HG03159 (cell line): ENCODE data around the gene FGF11.
A peak's percentile ranks its signal among the peaks of the same experiment; 100 is the strongest.

Experiments used
- ATAC-seq: cut with Tn5 transposase; IDR thresholded peaks from one replicate; pipeline ENCODE4 v1.9.1; 2021; ENCODE audit warnings: mild to moderate bottlenecking, moderate library complexity; ENCODE audit not compliant: unreplicated experiment

FGF11 gene

GRCh38 chr17:7439462-7440112, at the start of gene FGF11:
Gene FGF11, plus strand, starts transcription at chr17:7439512. Its CDS starts 109 bp downstream, at chr17:7439621.
- no peak for ATAC-seq

DNA sequence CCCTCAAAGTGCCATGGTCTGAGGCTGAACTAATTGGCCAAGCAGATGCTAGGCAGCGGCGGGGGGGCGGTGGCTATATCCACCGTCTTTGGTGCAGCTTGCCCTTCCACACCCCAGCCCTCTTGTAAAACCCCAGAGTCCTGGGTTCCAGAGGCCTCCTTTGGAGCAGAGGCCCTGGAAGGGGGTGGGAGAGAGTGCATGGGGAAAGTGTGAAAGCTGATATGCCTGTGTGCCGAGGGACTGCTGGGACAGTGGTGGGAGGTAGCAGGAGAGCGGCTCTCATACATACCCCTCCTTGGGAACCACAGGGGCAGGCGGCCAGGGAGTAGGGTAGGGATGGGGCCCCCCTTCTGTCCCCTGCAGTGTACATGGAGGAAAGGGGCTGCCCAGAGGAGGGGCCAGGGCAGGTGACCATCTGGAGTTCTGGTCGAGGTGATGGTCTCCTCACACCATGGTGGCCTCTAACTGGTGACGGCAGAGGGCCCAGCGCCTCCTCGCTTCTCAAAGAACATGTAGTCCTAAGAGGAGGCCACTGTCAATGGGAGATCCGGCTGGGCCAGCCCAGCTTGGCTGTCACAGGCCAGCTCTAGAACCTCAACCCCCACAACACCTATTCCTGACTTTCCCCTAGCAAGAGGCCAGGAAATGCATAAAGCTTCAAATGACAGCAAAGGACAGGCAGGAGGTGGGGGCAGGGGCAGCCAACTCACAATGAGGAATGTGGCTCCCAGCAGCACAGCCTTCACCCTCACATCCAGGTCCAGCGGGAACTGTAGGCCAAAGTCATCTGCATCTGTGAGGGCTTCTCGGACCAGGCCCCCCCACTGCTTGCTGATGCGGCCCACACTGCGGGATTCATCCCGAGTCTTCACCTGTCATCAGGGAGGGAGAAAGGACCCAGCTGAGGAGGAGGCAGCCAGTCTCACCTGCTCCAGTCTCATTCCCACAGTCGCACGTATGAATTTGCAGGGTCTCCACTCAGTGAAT, 49.1 kb upstream of the FGF11 start:
- no peak for ATAC-seq

DNA sequence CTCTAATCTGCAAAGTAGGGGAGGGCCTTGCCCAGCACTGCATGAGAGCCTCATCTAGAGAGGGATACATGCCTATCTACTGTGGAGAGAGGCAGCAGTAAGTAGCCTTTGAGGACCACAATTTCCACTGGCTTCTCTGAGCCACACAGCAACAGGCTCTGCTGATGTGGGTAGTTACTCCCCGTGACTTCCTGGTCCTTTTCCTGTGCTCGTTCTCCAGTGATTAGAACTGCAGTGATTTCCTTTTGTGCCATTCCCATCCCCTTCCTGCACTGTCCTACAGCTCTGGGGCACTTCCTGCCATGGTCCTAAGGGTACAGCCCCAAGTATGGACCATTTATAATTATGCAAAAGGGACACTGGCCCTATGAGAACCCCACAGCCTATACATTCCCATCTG, 48.0 kb upstream of the FGF11 start:
- ATAC-seq, result no peak

- no peak for ATAC-seq
Measured at GRCh38 chr17:7392696-7393612, 46.4 kb upstream of the FGF11 start.

DNA sequence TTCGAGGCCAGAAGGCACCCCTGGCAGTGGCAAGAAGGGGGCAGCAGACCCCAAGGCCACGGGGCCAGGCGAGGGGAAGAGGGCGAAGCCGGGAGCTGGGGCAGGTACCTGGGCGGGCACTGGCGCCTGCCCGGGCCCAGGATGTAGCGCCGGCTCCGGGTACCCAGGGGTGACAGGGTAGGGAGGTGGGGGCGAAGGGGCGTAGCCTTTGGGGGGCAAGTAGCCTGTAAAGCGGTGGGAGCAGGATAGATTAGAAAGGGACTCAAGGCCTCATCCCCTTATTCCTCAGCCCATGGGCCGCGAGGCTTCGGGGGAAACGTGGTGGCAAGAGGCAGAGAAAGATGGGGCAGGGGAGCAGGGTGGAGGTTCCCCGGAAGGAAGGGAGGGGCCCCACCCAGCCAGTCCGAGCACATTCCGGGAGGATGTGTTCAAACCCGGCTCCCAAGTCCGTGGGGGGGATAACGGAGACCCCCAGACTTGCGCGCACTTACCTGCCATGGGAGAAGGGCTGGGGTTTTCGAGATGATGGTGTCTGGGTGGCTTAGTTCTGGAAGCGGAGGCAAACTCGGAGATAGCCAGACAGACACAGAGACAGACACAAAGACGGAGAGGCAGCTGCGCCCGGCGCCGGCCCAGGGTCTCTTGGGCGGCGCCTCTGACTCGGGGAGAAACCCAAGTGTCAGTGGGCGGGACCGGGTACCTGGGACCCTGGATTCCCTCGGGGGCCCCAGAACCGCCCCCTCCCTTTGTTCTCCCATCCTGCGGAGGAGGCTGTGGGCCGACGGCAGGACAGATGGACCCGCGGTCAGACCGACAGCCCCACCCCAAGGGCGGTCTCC, 45.5 kb upstream of the FGF11 start:
- peak; percentile 36 for ATAC-seq

- peak; percentile 69 for ATAC-seq
Measured at GRCh38 chr17:7394452-7395191, 44.7 kb upstream of the FGF11 start, which contains the start of gene PLSCR3. Gene PLSCR3, minus strand, starts transcription at chr17:7394525. Its CDS starts 415 bp downstream, at chr17:7394110.

GRCh38 chr17:7396147-7396546, 43.2 kb upstream of the FGF11 start:
- ATAC-seq, result no peak

DNA sequence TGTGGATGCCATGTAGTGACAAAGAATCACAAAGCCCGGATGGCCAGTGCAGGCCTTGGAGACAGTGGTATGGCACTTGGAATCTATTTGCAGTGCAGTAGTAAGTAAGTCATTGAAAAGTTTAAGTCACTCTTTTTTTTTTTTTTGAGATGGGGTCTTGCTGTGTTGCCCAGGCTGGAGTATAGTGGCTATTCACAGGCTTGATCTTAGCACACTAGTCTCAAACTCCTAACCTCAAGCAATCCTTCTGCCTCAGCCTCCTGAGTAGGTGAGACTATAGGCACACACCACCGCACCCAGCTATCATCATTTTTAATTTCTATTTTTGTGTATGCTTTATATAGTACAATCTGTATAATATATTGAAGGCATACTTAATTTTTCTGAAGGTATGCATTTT, 40.7 kb upstream of the FGF11 start:
- no peak for ATAC-seq

- no peak for ATAC-seq
Measured at GRCh38 chr17:7403043-7403726, 36.1 kb upstream of the FGF11 start.

GRCh38 chr17:7403727-7403976, 35.7 kb upstream of the FGF11 start:
- no peak for ATAC-seq

DNA sequence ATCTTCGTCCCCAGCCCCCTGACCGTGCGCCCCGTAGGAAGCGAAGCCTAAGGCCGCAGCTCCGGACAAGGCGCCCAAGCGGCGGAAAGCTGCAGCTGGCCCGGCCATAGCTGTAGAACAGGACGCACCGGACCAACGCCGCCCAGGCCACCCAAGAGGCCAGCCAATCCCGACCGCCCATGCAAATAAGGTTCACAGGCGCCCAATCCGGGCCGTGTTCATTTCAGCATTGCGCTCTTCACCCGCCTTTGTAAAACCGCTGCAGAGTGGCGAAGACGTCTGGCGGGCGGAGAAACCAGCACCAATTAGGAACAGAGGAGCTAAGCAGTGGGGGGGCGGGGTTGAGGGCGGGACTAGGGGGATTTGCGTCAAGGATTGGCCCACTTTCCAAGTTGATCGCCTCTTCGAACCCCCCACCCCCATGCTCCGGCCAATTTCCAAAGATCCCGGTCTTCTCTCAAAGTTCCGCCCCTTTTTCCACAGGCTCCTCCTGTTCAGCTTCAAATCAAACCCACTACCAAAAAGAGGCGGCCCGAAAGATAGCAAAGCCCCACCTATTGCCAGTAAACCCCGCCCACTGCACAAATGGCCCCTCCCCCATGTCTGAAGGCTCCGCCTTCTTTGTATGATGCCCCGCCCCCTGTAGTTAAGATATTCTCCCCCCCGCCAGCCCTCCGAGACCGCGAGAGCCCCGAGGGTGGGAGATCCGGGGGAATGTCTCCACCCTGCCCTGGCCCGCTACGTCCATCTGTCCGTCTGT, 35.2 kb upstream of the FGF11 start, which contains the start of gene TMEM256:
Gene TMEM256 (minus strand): TSS at position 121 of the 760 bp plus-strand sequence. CDS start 13 bp downstream, at position 108.
- ATAC-seq, result peak; percentile 92

DNA sequence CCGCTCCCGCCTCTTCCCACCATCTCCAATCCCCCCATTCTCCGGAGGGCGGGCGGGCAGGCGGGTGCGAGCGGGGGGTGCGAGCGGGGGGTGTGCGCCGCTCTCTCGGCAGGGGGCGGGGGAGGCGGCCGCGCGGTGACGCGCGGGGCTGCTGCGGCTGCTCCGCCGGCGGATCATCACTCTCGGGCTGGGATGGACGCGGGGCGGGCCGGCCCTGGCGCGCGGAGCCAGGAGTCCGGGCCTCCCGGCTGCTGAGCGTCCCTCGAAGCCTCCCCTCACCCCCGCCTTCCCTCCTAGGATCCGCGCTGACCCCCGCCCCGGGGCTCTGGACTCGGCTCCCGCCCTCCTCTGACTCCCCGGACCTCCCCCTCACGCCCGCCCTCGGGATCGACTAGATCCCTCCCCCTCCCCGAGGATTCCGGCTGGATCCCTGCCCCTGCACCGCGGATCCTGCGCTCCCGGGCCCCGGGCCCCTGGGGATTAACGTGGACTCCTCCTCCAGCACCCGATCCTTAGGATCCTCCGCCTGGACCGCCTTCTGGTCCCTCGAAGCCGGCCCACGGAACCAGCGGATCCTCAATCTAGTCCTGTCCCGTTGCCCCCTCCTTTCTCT, 34.5 kb upstream of the FGF11 start:
- peak; percentile 17 for ATAC-seq

DNA sequence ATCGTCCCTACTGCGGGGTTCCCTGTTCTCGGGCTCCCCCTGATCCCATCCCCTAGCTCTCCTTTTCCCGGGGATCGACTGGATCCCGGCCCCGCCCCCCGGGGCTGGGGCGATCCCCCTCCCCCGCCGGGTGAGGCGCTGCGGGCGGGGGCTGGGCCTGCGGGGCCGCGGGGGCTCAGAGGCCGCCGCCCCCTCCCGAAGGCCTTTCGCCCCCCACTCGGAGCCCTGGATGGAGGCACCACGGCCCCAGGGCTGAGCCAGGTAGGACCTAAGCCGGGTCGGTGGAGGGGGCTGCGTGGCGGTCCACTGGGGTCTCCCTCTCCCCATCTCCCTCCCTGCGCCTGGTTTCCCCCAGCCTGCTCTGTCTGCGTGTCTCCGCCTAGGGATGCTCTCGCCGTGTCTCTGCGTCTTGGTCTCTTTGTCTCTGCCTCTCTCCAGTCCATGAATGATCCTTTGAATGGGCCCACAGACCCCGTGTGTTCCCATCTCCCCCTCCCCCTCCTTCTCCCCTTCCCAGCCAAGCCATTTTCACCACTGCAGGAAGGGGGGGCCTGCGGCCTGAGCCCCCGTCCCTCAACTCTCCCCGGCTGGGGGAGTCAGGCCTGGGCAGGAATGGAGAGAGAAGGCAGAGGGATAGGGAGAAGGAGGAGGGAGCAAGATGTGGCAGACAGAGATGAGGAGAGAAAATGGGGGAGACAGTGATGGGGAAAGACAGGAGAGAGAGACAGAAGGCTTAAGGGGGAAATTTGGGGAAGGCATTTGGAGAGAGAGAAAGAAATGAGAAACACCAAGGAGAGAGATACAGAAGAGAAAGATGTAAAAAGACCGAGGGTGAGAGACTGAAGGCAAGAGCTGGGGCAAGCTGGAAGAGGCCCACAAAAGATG, 33.7 kb upstream of the FGF11 start:
- no peak for ATAC-seq

GRCh38 chr17:7406235-7406825, 33.0 kb upstream of the FGF11 start:
- ATAC-seq, result no peak

DNA sequence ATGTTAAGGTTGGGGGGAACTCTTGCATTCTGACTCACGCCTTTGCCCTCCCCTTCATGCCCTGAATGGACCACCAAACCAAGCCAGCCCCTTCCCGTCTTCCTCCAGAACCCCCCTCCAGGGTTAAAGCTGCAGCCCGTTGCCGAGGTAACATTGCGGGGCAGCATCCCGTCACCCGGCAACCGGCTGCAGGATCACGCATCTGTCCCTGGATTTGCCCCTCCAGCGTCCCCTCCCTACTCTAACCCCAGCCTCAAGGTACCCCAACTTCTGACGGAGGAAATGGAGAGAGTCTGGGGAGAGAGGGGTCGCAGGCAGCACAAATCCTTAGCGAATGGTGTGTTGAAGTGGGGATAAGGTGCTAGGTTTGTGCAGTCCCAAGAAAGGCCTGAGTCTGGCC, 32.2 kb upstream of the FGF11 start:
- ATAC-seq, result no peak

- no peak for ATAC-seq
Measured at GRCh38 chr17:7407485-7408251, 31.6 kb upstream of the FGF11 start, which contains the start of gene NLGN2. Gene NLGN2, plus strand, starts transcription at chr17:7407845. Its CDS starts 411 bp downstream, at chr17:7408256.
